GM12878 (cell line): ENCODE results near the gene LGALS3. TPM values are rescaled to one million over a fixed set of nuclear protein-coding genes. Genes with fewer than 3 reads are reported as not detected.

Source experiments
- ASH2L ChIP-seq: fragments of 300-600, 200-600 bp; sonication (generic); IDR thresholded peaks from 2 replicates; pipeline ENCODE4 v1.6.1; 2017; ENCODE audit warnings: low read depth, mild to moderate bottlenecking, borderline replicate concordance
- BHLHE40 ChIP-seq, 2 experiments: fragments of 450-650 bp in 1 of 2; IDR thresholded peaks; 2 replicates each; pipeline ENCODE4 v1.6.1; 2011 to 2017; ENCODE audit warnings: low read depth in 2 of 2, borderline replicate concordance in 1 of 2, improper control_type of control experiment in 1 of 2, low read length in 1 of 2, mild to moderate bottlenecking in 1 of 2
- CEBPB ChIP-seq, 2 experiments: fragments of 150-350 bp in 1 of 2; IDR thresholded peaks; 2 replicates each; pipeline ENCODE4 v1.6.1; 2012 to 2014; ENCODE audit warnings: low read depth in 2 of 2, low read length in 2 of 2, borderline replicate concordance in 1 of 2, inconsistent platforms in 1 of 2
- CHD2 ChIP-seq: IDR thresholded peaks from 2 replicates; pipeline ENCODE4 v1.6.1; 2011; ENCODE audit warnings: low read depth, low read length, improper control_type of control experiment, borderline replicate concordance
- FOXK2 ChIP-seq: fragments of 450-650 bp; IDR thresholded peaks from 2 replicates; pipeline ENCODE4 v1.6.1; 2017; ENCODE audit warnings: mild to moderate bottlenecking, moderate library complexity
- JUND ChIP-seq: IDR thresholded peaks from 2 replicates; pipeline ENCODE4 v1.6.1; 2012; ENCODE audit warnings: low read depth, mild to moderate bottlenecking, low read length, improper control_type of control experiment, moderate library complexity
- NKRF ChIP-seq: fragments of 450-650 bp; conservative IDR thresholded peaks from 2 replicates; pipeline ENCODE4 v1.6.1; 2017; ENCODE audit warnings: mild to moderate bottlenecking, moderate library complexity
- RBBP5 ChIP-seq: fragments of 200-600 bp; sonication (generic); conservative IDR thresholded peaks from 2 replicates; pipeline ENCODE4 v1.6.1; 2016
- SPI1 ChIP-seq: IDR thresholded peaks from 2 replicates; pipeline ENCODE4 v1.6.1; 2011; ENCODE audit warnings: low read depth, mild to moderate bottlenecking, low read length, moderate library complexity, borderline replicate concordance; ENCODE audit not compliant: insufficient read depth
- STAT3 ChIP-seq: IDR thresholded peaks from 2 replicates; pipeline ENCODE4 v1.6.1; 2011; ENCODE audit warnings: low read depth, low read length, improper control_type of control experiment
- TAF1 ChIP-seq: IDR thresholded peaks from 2 replicates; pipeline ENCODE4 v1.6.1; 2011; ENCODE audit warnings: mild to moderate bottlenecking, low read depth, low read length, borderline replicate concordance
- TBL1XR1 ChIP-seq: IDR thresholded peaks from 2 replicates; pipeline ENCODE4 v1.6.1; 2012; ENCODE audit warnings: low read depth, low read length, improper control_type of control experiment
- ZBTB40 ChIP-seq: fragments of 450-650 bp; IDR thresholded peaks from 2 replicates; pipeline ENCODE4 v1.6.1; 2016; ENCODE audit warnings: mild to moderate bottlenecking, moderate library complexity, borderline replicate concordance
- polyA plus RNA-seq, 11 experiments: library from polyadenylated mRNA; depleted of rRNA in 4 of 11; unstranded in 6 of 11; stranded (reverse) in 5 of 11; fragments of >200 nt; fragmentation: Nextera tagmentation in 4 of 11; fragmentation: Illumina TruSeq in 1 of 11; extraction: Ambion mirVana in 4 of 11; extraction: Trizol in 1 of 11; gene quantifications; 1 replicate in 1 of 11; 2 replicates in 10 of 11; pipeline versions ENCODE4 v1.2.1 to v1.2.3, GENCODE V29; 2011 to 2016; ENCODE audit warnings: inconsistent platforms in 2 of 11, missing spikeins in 2 of 11, low read depth in 1 of 11
- total RNA-seq, 4 experiments: library from RNA; depleted of rRNA in 3 of 4; stranded (reverse); fragments of >200 nt in 3 of 4; fragmentation: Illumina TruSeq in 1 of 4; extraction: Trizol in 1 of 4; gene quantifications; 2 replicates each; pipeline versions ENCODE4 v1.2.1 to v1.2.3, GENCODE V29; 2013 to 2021
- TF ChIP-seq, protein P1 (sequence below): IDR thresholded peaks from 2 replicates; pipeline ENCODE4 v1.6.1; 2012; ENCODE audit warnings: low read depth, low read length, improper control_type of control experiment
- TF ChIP-seq, protein P2 (sequence below): fragments of 450-650 bp; IDR thresholded peaks from 2 replicates; pipeline ENCODE4 v1.6.1; 2017; ENCODE audit warnings: mild to moderate bottlenecking, moderate library complexity
- TF ChIP-seq, protein P3 (sequence below): fragments of 450-650 bp; IDR thresholded peaks from 2 replicates; pipeline ENCODE4 v1.6.1; 2017; ENCODE audit warnings: borderline replicate concordance

Gene LGALS3
- total and polyA plus RNA-seq, 10 of the 15 experiments (the other 5 are each of a cell fraction or from before 2014, with no cell fraction given): 1.5 to 34.2 (median 18.4) TPM

GRCh38 chr14:55097881-55098560 lies 31.0 kb upstream of the LGALS3 start (continued):
- TF ChIP-seq ZBTB40 (no peak), STAT3 (no peak), FOXK2 (no peak), ASH2L (no peak; the same call in 1 of the 2 replicates), TAF1 (no peak), CHD2 (no peak), NKRF (no peak), TBL1XR1 (no peak; the same call in 1 of the 2 replicates), RBBP5 (no peak), SPI1 (no peak; the same call in 1 of the 2 replicates), BHLHE40 (IDR thresholded peaks at IDR 0.05; ENCODE audit: borderline replicate concordance in 1 of 2, low read depth in 2 of 2, low read length in 1 of 2) (peak; percentile 94 to 95), JUND (peak; percentile 91), CEBPB (IDR thresholded peaks at IDR 0.05; ENCODE audit: borderline replicate concordance in 1 of 2, low read depth in 2 of 2, low read length in 2 of 2) (no peak)
- TF ChIP-seq, protein P1, sequence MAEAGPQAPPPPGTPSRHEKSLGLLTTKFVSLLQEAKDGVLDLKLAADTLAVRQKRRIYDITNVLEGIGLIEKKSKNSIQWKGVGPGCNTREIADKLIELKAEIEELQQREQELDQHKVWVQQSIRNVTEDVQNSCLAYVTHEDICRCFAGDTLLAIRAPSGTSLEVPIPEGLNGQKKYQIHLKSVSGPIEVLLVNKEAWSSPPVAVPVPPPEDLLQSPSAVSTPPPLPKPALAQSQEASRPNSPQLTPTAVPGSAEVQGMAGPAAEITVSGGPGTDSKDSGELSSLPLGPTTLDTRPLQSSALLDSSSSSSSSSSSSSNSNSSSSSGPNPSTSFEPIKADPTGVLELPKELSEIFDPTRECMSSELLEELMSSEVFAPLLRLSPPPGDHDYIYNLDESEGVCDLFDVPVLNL: no peak
- TF ChIP-seq, protein P2, sequence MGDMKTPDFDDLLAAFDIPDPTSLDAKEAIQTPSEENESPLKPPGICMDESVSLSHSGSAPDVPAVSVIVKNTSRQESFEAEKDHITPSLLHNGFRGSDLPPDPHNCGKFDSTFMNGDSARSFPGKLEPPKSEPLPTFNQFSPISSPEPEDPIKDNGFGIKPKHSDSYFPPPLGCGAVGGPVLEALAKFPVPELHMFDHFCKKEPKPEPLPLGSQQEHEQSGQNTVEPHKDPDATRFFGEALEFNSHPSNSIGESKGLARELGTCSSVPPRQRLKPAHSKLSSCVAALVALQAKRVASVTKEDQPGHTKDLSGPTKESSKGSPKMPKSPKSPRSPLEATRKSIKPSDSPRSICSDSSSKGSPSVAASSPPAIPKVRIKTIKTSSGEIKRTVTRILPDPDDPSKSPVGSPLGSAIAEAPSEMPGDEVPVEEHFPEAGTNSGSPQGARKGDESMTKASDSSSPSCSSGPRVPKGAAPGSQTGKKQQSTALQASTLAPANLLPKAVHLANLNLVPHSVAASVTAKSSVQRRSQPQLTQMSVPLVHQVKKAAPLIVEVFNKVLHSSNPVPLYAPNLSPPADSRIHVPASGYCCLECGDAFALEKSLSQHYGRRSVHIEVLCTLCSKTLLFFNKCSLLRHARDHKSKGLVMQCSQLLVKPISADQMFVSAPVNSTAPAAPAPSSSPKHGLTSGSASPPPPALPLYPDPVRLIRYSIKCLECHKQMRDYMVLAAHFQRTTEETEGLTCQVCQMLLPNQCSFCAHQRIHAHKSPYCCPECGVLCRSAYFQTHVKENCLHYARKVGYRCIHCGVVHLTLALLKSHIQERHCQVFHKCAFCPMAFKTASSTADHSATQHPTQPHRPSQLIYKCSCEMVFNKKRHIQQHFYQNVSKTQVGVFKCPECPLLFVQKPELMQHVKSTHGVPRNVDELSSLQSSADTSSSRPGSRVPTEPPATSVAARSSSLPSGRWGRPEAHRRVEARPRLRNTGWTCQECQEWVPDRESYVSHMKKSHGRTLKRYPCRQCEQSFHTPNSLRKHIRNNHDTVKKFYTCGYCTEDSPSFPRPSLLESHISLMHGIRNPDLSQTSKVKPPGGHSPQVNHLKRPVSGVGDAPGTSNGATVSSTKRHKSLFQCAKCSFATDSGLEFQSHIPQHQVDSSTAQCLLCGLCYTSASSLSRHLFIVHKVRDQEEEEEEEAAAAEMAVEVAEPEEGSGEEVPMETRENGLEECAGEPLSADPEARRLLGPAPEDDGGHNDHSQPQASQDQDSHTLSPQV: no peak
- TF ChIP-seq, protein P3, sequence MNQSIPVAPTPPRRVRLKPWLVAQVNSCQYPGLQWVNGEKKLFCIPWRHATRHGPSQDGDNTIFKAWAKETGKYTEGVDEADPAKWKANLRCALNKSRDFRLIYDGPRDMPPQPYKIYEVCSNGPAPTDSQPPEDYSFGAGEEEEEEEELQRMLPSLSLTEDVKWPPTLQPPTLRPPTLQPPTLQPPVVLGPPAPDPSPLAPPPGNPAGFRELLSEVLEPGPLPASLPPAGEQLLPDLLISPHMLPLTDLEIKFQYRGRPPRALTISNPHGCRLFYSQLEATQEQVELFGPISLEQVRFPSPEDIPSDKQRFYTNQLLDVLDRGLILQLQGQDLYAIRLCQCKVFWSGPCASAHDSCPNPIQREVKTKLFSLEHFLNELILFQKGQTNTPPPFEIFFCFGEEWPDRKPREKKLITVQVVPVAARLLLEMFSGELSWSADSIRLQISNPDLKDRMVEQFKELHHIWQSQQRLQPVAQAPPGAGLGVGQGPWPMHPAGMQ: no peak; the same call in 1 of the 2 replicates
